Coronary artery (tissue), 2 donors: ENCODE measurements around the gene MIR17HG.

Source experiments
- DNase-seq: peaks from one replicate; pipeline ENCODE4 v3.0.0-alpha.2; 2017; ENCODE audit warnings: low spot score
- H3K27ac ChIP-seq, 2 donors: fragments of 200-600 bp; sonication (generic); one replicate each; pipeline ENCODE4 v1.5.1; 2016 to 2019
- H3K4me3 ChIP-seq: fragments of 200-600 bp; sonication (generic); 2 replicates; pipeline ENCODE4 v1.5.1; 2016; ENCODE audit warnings: mild to moderate bottlenecking, moderate library complexity
- CTCF ChIP-seq: fragments of 200-600 bp; sonication (generic); IDR thresholded peaks from one replicate; pipeline ENCODE4 v1.5.1; 2019; ENCODE audit warnings: antibody characterized with exemption

MIR17HG gene

GRCh38 chr13:91400671-91401070, 53.2 kb downstream of the MIR17HG start:
- no peak overlapping the region for H3K27ac ChIP-seq
- DNase-seq = no peak
- TF ChIP-seq CTCF = no peak
- no peak overlapping the region for H3K4me3 ChIP-seq

- DNase-seq = no peak
- Histone ChIP-seq H3K4me3 (no peak overlapping the region), H3K27ac (no peak overlapping the region)
- TF ChIP-seq CTCF = no peak
These were observed 54.4 kb downstream of the MIR17HG start for GRCh38 chr13:91401920-91402319.
